ENCODE measurements around the gene GRK1. TPM values are rescaled to one million over a fixed set of nuclear protein-coding genes. Genes with fewer than 3 reads are reported as not detected.
A peak's percentile ranks its signal among the peaks of the same experiment; 100 is the strongest.

Gene GRK1
- not detected for total RNA-seq
- polyA plus RNA-seq: not detected
- long read RNA-seq, donor 1: 0 reads
- long read RNA-seq, donor 2: 0 reads

DNA sequence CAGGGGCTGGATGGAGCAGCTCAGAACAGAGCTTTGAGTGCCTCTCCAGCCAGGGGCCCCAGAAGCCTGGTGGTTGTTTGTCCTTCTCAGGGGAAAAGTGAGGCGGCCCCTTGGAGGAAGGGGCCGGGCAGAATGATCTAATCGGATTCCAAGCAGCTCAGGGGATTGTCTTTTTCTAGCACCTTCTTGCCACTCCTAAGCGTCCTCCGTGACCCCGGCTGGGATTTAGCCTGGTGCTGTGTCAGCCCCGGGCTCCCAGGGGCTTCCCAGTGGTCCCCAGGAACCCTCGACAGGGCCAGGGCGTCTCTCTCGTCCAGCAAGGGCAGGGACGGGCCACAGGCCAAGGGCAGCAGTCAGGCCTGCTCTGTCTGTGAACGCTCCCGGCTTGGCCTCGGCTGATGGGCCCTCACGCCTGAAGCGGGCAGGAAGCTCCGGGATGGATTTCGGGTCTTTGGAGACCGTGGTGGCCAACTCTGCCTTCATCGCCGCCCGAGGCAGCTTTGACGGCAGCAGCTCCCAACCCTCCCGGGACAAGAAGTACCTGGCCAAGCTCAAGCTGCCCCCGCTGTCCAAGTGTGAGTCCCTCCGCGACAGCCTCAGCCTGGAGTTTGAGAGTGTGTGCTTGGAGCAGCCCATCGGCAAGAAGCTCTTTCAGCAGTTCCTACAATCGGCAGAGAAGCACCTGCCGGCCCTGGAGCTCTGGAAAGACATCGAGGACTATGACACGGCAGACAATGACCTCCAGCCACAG is at the start of gene GRK1:
Gene GRK1, plus strand, starts transcription at position 269 of the 751 bp plus-strand sequence. Its CDS starts 168 bp downstream, at position 437.
- Histone ChIP-seq H3K9me3 (peaks cover 0 to 5% (median 2%) of the 10 kb centered on the region in 8 donors), H3K36me3 (no peaks in the 10 kb centered on the region), H3K27me3 (replicated peaks in 1 of 7) (peaks cover 0 to 6% (median 0%) of the 10 kb centered on the region in 7 donors), H3K4me1 (no peaks in the 10 kb centered on the region), H3K4me3 (no peak within 1 kb of the TSS), H3K27ac (no peak within 1 kb of the TSS)
- peak; percentile 72 for DNase-seq
- TF ChIP-seq POLR2A (IDR thresholded peaks at IDR 0.05) (no peak), POLR2AphosphoS5 (IDR thresholded peaks at IDR 0.05) (no peak)
- TF ChIP-seq, protein P1, sequence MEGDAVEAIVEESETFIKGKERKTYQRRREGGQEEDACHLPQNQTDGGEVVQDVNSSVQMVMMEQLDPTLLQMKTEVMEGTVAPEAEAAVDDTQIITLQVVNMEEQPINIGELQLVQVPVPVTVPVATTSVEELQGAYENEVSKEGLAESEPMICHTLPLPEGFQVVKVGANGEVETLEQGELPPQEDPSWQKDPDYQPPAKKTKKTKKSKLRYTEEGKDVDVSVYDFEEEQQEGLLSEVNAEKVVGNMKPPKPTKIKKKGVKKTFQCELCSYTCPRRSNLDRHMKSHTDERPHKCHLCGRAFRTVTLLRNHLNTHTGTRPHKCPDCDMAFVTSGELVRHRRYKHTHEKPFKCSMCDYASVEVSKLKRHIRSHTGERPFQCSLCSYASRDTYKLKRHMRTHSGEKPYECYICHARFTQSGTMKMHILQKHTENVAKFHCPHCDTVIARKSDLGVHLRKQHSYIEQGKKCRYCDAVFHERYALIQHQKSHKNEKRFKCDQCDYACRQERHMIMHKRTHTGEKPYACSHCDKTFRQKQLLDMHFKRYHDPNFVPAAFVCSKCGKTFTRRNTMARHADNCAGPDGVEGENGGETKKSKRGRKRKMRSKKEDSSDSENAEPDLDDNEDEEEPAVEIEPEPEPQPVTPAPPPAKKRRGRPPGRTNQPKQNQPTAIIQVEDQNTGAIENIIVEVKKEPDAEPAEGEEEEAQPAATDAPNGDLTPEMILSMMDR (IDR thresholded peaks at IDR 0.05 in 8 of 11, conservative IDR thresholded peaks at IDR 0.05 in 3 of 11): no peak
- intact Hi-C loops (cut with DNase I; ENCODE audit: low total_unique reads): no loop called here
- WGBS, 5 donors: 81 to 85% (median 81%) methylated on average over 12 to 32 of the region's 32 CpGs

DNA sequence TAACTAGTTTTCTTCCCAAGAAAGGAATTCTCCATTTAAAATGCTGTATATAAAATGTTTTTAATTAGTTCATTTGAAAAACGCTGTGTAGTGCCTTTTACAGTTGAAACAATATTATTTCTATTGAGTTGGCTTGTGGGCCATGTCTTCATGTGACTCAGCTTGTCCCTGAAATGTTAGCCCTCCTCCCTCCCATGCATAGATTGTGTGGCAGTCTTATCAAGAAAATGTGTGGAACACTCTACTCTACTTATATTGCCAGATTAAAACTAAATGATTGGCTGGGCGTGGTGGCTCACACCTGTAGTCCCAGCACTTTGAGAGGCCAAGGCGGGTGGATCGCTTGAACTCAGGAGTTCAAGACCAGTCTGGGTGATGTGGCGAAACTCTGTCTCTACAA is 49.1 kb upstream of the GRK1 start:
- Histone ChIP-seq H3K4me1 (peaks cover 0 to 30% (median 4%) of the 10 kb centered on the region in 6 donors), H3K36me3 (peaks cover 0 to 70% (median 2%) of the 10 kb centered on the region in 6 donors), H3K9me3 (no peaks in the 10 kb centered on the region), H3K27me3 (replicated peaks in 1 of 7) (no peaks in the 10 kb centered on the region), H3K27ac (no peak overlapping the region), H3K4me3 (no peak overlapping the region)
- intact Hi-C loops (cut with DNase I; ENCODE audit: low total_unique reads): no loop called here
- no peak for DNase-seq
- WGBS, 5 donors: 92 to 96% (median 95%) methylated on average over 5 of the region's 5 CpGs
- TF ChIP-seq, protein P1 (IDR thresholded peaks at IDR 0.05 in 8 of 11, conservative IDR thresholded peaks at IDR 0.05 in 3 of 11): no peak
- TF ChIP-seq POLR2A (IDR thresholded peaks at IDR 0.05): no peak
- TF ChIP-seq POLR2AphosphoS5 (IDR thresholded peaks at IDR 0.05): no peak

DNA sequence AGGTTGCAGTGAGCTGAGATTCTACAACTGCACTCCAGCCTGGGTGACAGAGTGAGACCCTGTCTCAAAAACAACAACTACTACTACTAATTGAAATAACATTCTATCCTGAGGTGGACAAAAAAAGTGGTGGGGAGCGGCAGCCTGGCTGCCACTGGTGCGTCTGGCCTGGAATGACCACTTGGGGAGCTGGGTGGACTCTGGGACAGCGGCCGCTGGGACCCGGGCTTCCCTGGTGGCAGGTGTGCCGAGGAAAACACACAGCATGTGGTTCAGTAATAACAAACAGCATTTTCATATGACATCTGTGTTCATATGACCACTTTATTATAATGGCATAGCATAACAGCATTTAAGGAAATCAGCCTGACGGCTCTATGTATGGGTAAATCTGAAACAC is 48.6 kb upstream of the GRK1 start:
- no peak overlapping the region for H3K27ac ChIP-seq
- no peaks in the 10 kb centered on the region for H3K27me3 ChIP-seq (replicated peaks in 1 of 7)
- DNase-seq: peak; percentile 49
- intact Hi-C loops (cut with DNase I; ENCODE audit: low total_unique reads): no loop called here
- no peak for TF ChIP-seq POLR2A (IDR thresholded peaks at IDR 0.05)
- TF ChIP-seq, protein P1 (IDR thresholded peaks at IDR 0.05 in 8 of 11, conservative IDR thresholded peaks at IDR 0.05 in 3 of 11): no peak
- TF ChIP-seq POLR2AphosphoS5 (IDR thresholded peaks at IDR 0.05): no peak
- WGBS, 5 donors: 94 to 98% (median 95%) methylated on average over 7 of the region's 7 CpGs
- H3K4me3 ChIP-seq: no peak overlapping the region
- no peaks in the 10 kb centered on the region for H3K9me3 ChIP-seq
- H3K36me3 ChIP-seq: peaks cover 0 to 72% (median 6%) of the 10 kb centered on the region in 6 donors
- H3K4me1 ChIP-seq: peaks cover 0 to 30% (median 4%) of the 10 kb centered on the region in 6 donors

DNA sequence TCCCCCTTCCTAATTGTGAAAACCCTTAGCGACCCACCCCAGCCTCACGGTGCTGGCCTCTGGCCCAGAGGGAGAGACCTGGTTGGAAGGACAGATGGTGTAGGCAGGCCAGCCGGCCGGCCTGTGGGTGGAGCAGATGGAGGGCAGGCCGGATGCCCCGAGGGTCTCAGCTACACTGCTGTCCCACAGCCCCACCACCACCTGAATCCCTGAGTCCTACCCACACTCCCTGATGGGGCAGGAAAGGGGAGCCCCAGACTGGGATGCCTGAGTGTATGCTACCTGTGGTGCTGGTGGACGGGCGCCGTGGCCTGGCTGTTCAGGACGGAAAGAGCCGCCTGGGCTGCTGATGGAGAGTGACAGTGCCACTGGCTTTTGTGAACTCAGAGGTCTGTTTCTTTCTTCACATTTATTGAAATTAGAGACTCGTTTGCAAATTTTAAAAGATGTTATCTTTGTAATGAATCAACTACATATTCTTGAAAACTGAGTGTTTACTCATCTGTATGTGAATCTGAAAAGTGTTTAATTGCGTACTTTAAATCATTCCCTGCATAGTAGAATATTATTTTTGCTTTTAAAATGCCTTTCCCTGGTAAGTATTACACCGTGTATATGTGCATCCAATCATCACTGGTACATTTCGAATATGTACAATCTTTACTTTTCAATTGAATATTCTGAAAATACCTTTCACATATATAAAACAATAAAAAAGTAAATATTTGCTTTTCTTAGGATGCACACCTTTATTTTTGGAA is 46.8 kb upstream of the GRK1 start:
- WGBS, 5 donors: 83 to 92% (median 92%) methylated on average over 12 to 15 of the region's 15 CpGs
- H3K27me3 ChIP-seq (replicated peaks in 1 of 7): no peaks in the 10 kb centered on the region
- intact Hi-C loops (cut with DNase I; ENCODE audit: low total_unique reads): no loop called here
- DNase-seq: peak; percentile 54
- TF ChIP-seq POLR2A (IDR thresholded peaks at IDR 0.05) (no peak), POLR2AphosphoS5 (IDR thresholded peaks at IDR 0.05) (no peak)
- TF ChIP-seq, protein P1 (IDR thresholded peaks at IDR 0.05 in 8 of 11, conservative IDR thresholded peaks at IDR 0.05 in 3 of 11): no peak
- peaks cover 0 to 25% (median 1%) of the 10 kb centered on the region in 6 donors for H3K4me1 ChIP-seq
- H3K9me3 ChIP-seq: no peaks in the 10 kb centered on the region
- no peak overlapping the region for H3K27ac ChIP-seq
- peaks cover 0 to 75% (median 13%) of the 10 kb centered on the region in 6 donors for H3K36me3 ChIP-seq
- H3K4me3 ChIP-seq: no peak overlapping the region
